Neural cell (in vitro differentiated cells): ENCODE data around the gene JCHAIN. TPM values are rescaled to one million over a fixed set of nuclear protein-coding genes. Genes with fewer than 3 reads are reported as not detected.

ENCODE experiments used
- H2AFZ ChIP-seq: fragments of 200-600, 300-800 bp; sonication (generic), shearing (Covaris generic); 2 replicates; pipeline ENCODE4 v1.6.0; 2014; ENCODE audit warnings: low read depth, mild to moderate bottlenecking, antibody characterized with exemption, low read length, moderate library complexity
- H3F3A ChIP-seq: fragments of 200-600 bp; shearing (Covaris generic); 2 replicates; pipeline ENCODE4 v1.6.1; 2016; ENCODE audit warnings: mild to moderate bottlenecking, moderate library complexity, mixed read lengths, antibody characterized with exemption, low read length; ENCODE audit not compliant: insufficient read depth, poor library complexity, severe bottlenecking
- H3K27ac ChIP-seq: fragments of 200-600, 300-800 bp; sonication (generic), shearing (Covaris generic); 2 replicates; pipeline ENCODE4 v1.5.1; 2014; ENCODE audit warnings: mild to moderate bottlenecking, low read length, moderate library complexity
- H3K27me3 ChIP-seq: fragments of 300-800, 200-600 bp; sonication (generic), shearing (Covaris generic); 2 replicates; pipeline ENCODE4 v1.6.0; 2014; ENCODE audit warnings: mild to moderate bottlenecking, low read depth, low read length, moderate library complexity; ENCODE audit not compliant: insufficient read depth
- H3K36me3 ChIP-seq: fragments of 300-800, 200-600 bp; sonication (generic), shearing (Covaris generic); 2 replicates; pipeline ENCODE4 v1.5.1; 2014; ENCODE audit warnings: mild to moderate bottlenecking, antibody characterized with exemption, low read length, moderate library complexity; ENCODE audit not compliant: insufficient read depth
- H3K4me2 ChIP-seq: fragments of 300-800, 200-600 bp; sonication (generic), shearing (Covaris generic); 2 replicates; pipeline ENCODE4 v1.6.0; 2014; ENCODE audit warnings: mild to moderate bottlenecking, low read length
- H3K4me3 ChIP-seq: fragments of 300-800, 200-600 bp; sonication (generic), shearing (Covaris generic); 2 replicates; pipeline ENCODE4 v1.5.1; 2014; ENCODE audit warnings: mild to moderate bottlenecking, low read length, moderate library complexity
- H3K79me2 ChIP-seq: fragments of 200-600 bp; shearing (Covaris generic); replicated peaks from 2 replicates; pipeline ENCODE4 v1.6.0; 2014; ENCODE audit warnings: mild to moderate bottlenecking, low read length, moderate library complexity; ENCODE audit not compliant: insufficient read depth
- H3K9ac ChIP-seq: fragments of 300-800, 200-600 bp; sonication (generic), shearing (Covaris generic); 2 replicates; pipeline ENCODE4 v1.6.1; 2016; ENCODE audit warnings: mild to moderate bottlenecking, low read length, mixed read lengths
- H3K9me2 ChIP-seq: fragments of 200-600 bp; shearing (Covaris generic); 2 replicates; pipeline ENCODE4 v1.6.1; 2016; ENCODE audit warnings: mild to moderate bottlenecking, low read length, mixed read lengths; ENCODE audit not compliant: insufficient read depth
- H3K9me3 ChIP-seq: fragments of 200-600, 300-800 bp; sonication (generic), shearing (Covaris generic); 2 replicates; pipeline ENCODE4 v1.6.1; 2016; ENCODE audit warnings: mild to moderate bottlenecking, mixed run types, low read length, moderate library complexity, mixed read lengths
- H4K20me1 ChIP-seq: fragments of 200-600 bp; shearing (Covaris generic); 2 replicates; pipeline ENCODE4 v1.6.1; 2016; ENCODE audit warnings: mild to moderate bottlenecking, mixed run types; ENCODE audit not compliant: insufficient read depth
- EP300 ChIP-seq: fragments of 450-650 bp; conservative IDR thresholded peaks from 2 replicates; pipeline ENCODE4 v1.6.1; 2014; ENCODE audit warnings: antibody characterized with exemption, mild to moderate bottlenecking, moderate library complexity; ENCODE audit not compliant: poor library complexity, severe bottlenecking
- EZH2 ChIP-seq: fragments of 200-600, 300-800 bp; shearing (Covaris generic), sonication (generic); IDR thresholded peaks from 2 replicates; pipeline ENCODE4 v1.6.1; 2014; ENCODE audit warnings: antibody characterized with exemption, low read length, borderline replicate concordance, mild to moderate bottlenecking; ENCODE audit not compliant: insufficient read depth, poor library complexity, severe bottlenecking
- MXI1 ChIP-seq: fragments of 450-650 bp; conservative IDR thresholded peaks from 2 replicates; pipeline ENCODE4 v1.6.1; 2014; ENCODE audit warnings: antibody characterized with exemption, mild to moderate bottlenecking; ENCODE audit not compliant: poor library complexity, severe bottlenecking
- POLR2AphosphoS5 ChIP-seq: IDR thresholded peaks from 2 replicates; pipeline ENCODE4 v1.6.1; 2012
- RAD21 ChIP-seq: fragments of 450-650 bp; conservative IDR thresholded peaks from 2 replicates; pipeline ENCODE4 v1.6.1; 2014; ENCODE audit warnings: antibody characterized with exemption, mild to moderate bottlenecking, moderate library complexity
- SMC3 ChIP-seq: fragments of 450-650 bp; conservative IDR thresholded peaks from 2 replicates; pipeline ENCODE4 v1.6.1; 2014; ENCODE audit warnings: antibody characterized with exemption, mild to moderate bottlenecking, moderate library complexity; ENCODE audit not compliant: poor library complexity
- TAF1 ChIP-seq: IDR thresholded peaks from 2 replicates; pipeline ENCODE4 v1.6.1; 2012; ENCODE audit warnings: low read depth
- polyA plus RNA-seq: library from polyadenylated mRNA; depleted of rRNA; stranded (reverse); fragments of >200 nt; gene quantifications from 2 replicates; pipeline ENCODE4 v1.2.3, GENCODE V29; 2014
- TF ChIP-seq, protein P1 (sequence below): IDR thresholded peaks from 2 replicates; pipeline ENCODE4 v1.6.1; 2012; ENCODE audit warnings: borderline replicate concordance
- TF ChIP-seq, protein P2 (sequence below): fragments of 450-650 bp; IDR thresholded peaks from 2 replicates; pipeline ENCODE4 v1.5.1; 2014; ENCODE audit warnings: antibody characterized with exemption, mild to moderate bottlenecking, moderate library complexity; ENCODE audit not compliant: poor library complexity, severe bottlenecking

The JCHAIN gene
- polyA plus RNA-seq, 1 donor from 2014 or later, result not detected

DNA sequence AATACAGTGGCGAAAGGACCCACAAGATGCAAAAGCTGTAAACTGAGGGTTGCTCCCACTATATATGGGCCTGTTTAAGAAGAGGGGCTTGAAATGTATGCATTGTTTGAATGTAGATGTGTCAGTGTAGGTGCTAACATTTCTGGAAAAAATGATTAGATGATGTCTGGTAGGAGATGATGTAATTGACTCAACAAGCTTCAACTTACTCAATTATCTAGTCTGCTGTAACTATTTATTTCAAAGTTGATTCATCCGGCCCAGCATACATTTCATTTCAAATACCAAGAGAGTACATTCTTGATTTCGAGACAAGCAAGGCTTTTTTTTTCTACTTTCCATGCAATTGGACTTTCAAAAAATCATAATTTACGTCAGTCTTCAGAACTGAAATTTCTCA, 47.0 kb downstream of the JCHAIN start:
- Histone ChIP-seq H2AFZ (no peak overlapping the region), H3K79me2 (no peaks in the 10 kb centered on the region), H3F3A (no peaks in the 10 kb centered on the region), H3K4me2 (no peak overlapping the region), H4K20me1 (no peaks in the 10 kb centered on the region), H3K27me3 (no peaks in the 10 kb centered on the region), H3K9me3 (no peaks in the 10 kb centered on the region), H3K9ac (no peak overlapping the region), H3K27ac (no peak overlapping the region), H3K9me2 (no peaks in the 10 kb centered on the region), H3K4me3 (no peak overlapping the region), H3K36me3 (no peaks in the 10 kb centered on the region)
- no peak for TF ChIP-seq MXI1
- TF ChIP-seq POLR2AphosphoS5, result no peak
- no peak for TF ChIP-seq RAD21
- TF ChIP-seq, protein P1, sequence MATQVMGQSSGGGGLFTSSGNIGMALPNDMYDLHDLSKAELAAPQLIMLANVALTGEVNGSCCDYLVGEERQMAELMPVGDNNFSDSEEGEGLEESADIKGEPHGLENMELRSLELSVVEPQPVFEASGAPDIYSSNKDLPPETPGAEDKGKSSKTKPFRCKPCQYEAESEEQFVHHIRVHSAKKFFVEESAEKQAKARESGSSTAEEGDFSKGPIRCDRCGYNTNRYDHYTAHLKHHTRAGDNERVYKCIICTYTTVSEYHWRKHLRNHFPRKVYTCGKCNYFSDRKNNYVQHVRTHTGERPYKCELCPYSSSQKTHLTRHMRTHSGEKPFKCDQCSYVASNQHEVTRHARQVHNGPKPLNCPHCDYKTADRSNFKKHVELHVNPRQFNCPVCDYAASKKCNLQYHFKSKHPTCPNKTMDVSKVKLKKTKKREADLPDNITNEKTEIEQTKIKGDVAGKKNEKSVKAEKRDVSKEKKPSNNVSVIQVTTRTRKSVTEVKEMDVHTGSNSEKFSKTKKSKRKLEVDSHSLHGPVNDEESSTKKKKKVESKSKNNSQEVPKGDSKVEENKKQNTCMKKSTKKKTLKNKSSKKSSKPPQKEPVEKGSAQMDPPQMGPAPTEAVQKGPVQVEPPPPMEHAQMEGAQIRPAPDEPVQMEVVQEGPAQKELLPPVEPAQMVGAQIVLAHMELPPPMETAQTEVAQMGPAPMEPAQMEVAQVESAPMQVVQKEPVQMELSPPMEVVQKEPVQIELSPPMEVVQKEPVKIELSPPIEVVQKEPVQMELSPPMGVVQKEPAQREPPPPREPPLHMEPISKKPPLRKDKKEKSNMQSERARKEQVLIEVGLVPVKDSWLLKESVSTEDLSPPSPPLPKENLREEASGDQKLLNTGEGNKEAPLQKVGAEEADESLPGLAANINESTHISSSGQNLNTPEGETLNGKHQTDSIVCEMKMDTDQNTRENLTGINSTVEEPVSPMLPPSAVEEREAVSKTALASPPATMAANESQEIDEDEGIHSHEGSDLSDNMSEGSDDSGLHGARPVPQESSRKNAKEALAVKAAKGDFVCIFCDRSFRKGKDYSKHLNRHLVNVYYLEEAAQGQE, result no peak
- TF ChIP-seq SMC3, result no peak
- TF ChIP-seq, protein P2, sequence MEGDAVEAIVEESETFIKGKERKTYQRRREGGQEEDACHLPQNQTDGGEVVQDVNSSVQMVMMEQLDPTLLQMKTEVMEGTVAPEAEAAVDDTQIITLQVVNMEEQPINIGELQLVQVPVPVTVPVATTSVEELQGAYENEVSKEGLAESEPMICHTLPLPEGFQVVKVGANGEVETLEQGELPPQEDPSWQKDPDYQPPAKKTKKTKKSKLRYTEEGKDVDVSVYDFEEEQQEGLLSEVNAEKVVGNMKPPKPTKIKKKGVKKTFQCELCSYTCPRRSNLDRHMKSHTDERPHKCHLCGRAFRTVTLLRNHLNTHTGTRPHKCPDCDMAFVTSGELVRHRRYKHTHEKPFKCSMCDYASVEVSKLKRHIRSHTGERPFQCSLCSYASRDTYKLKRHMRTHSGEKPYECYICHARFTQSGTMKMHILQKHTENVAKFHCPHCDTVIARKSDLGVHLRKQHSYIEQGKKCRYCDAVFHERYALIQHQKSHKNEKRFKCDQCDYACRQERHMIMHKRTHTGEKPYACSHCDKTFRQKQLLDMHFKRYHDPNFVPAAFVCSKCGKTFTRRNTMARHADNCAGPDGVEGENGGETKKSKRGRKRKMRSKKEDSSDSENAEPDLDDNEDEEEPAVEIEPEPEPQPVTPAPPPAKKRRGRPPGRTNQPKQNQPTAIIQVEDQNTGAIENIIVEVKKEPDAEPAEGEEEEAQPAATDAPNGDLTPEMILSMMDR, result no peak
- no peak for TF ChIP-seq TAF1
- TF ChIP-seq EZH2, result no peak
- TF ChIP-seq EP300, result no peak

DNA sequence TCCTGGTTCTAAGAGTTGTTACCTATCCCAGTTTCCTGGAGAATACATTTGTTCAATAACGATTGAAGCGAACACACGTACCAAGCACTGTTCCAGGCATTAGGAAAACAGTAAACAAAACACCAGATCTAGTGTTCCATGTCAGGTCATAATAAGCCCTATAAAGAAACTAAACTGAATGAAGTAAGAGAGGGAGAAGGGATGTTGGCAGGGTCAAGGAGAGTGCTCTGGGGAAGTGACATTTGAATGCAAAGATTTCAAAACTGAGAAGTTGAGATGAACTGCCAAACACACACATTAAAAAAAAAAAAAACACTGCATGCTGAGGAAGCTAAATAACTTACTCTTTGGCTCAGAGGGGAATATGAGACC, 52.1 kb downstream of the JCHAIN start:
- H3K4me3 ChIP-seq, result peak overlapping the region; percentile 48
- H3K36me3 ChIP-seq, result no peaks in the 10 kb centered on the region
- H3K9me3 ChIP-seq, result no peaks in the 10 kb centered on the region
- H3K79me2 ChIP-seq, result no peaks in the 10 kb centered on the region
- TF ChIP-seq POLR2AphosphoS5, result no peak
- TF ChIP-seq SMC3, result no peak
- no peak for TF ChIP-seq EZH2
- TF ChIP-seq EP300, result no peak
- TF ChIP-seq TAF1, result no peak
- TF ChIP-seq MXI1, result no peak
- TF ChIP-seq RAD21, result no peak
- TF ChIP-seq, protein P1, result no peak
- TF ChIP-seq, protein P2, result no peak
- H2AFZ ChIP-seq, result no peak overlapping the region
- no peak overlapping the region for H3K9ac ChIP-seq
- no peak overlapping the region for H3K27ac ChIP-seq
- H3K9me2 ChIP-seq, result no peaks in the 10 kb centered on the region
- no peaks in the 10 kb centered on the region for H4K20me1 ChIP-seq
- no peak overlapping the region for H3K4me2 ChIP-seq
- H3K27me3 ChIP-seq, result no peaks in the 10 kb centered on the region
- no peaks in the 10 kb centered on the region for H3F3A ChIP-seq
